ENCODE measurements around the gene MYOZ1.

GRCh38 chr10:73629165-73629564 lies 12.1 kb downstream of the MYOZ1 start:
- TF ChIP-seq, protein P1, sequence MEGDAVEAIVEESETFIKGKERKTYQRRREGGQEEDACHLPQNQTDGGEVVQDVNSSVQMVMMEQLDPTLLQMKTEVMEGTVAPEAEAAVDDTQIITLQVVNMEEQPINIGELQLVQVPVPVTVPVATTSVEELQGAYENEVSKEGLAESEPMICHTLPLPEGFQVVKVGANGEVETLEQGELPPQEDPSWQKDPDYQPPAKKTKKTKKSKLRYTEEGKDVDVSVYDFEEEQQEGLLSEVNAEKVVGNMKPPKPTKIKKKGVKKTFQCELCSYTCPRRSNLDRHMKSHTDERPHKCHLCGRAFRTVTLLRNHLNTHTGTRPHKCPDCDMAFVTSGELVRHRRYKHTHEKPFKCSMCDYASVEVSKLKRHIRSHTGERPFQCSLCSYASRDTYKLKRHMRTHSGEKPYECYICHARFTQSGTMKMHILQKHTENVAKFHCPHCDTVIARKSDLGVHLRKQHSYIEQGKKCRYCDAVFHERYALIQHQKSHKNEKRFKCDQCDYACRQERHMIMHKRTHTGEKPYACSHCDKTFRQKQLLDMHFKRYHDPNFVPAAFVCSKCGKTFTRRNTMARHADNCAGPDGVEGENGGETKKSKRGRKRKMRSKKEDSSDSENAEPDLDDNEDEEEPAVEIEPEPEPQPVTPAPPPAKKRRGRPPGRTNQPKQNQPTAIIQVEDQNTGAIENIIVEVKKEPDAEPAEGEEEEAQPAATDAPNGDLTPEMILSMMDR (IDR thresholded peaks at IDR 0.05): no peak
- no peak for TF ChIP-seq POLR2A (IDR thresholded peaks at IDR 0.05)

Data from thyroid gland (tissue), 4 donors.